Activated T-cell treated with anti-CD3 and anti-CD28 coated beads for 4 hours (primary cell): ENCODE data around the gene OR51M1.
"Not testable (repeated sequence)": the region's sequence is repeated elsewhere in the genome, so short reads cannot be mapped to it uniquely, and the experiment has no call there.

ENCODE experiments used
- DNase-seq: peaks from one replicate; pipeline ENCODE4 v3.0.0-alpha.2; 2020

OR51M1 gene, protein sequence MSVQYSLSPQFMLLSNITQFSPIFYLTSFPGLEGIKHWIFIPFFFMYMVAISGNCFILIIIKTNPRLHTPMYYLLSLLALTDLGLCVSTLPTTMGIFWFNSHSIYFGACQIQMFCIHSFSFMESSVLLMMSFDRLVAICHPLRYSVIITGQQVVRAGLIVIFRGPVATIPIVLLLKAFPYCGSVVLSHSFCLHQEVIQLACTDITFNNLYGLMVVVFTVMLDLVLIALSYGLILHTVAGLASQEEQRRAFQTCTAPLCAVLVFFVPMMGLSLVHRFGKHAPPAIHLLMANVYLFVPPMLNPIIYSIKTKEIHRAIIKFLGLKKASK

DNA sequence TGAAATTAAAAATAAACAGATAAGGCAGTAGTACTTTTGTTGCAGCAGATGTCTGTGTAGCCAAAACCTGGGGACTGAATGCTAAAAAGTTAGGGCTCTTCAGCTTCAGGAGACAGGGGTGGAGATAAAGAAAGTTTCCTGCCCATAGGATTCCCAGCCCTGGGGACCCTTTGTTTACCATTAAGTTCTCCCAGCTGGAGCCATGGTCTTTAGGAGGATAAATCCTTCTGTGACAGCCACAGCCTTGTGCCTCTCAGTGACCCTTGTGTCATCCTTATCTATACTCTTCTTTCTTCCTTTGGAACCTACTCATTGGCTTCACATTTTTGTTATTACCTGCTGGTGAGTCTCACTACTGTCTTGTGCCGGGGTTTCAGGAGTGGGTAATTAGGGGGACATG, at the start of gene OR51M1:
Gene OR51M1, plus strand, starts transcription at position 237 of the 400 bp plus-strand sequence. CDS start 5,587 bp downstream, outside the sequence.
- DNase-seq = no peak

DNA sequence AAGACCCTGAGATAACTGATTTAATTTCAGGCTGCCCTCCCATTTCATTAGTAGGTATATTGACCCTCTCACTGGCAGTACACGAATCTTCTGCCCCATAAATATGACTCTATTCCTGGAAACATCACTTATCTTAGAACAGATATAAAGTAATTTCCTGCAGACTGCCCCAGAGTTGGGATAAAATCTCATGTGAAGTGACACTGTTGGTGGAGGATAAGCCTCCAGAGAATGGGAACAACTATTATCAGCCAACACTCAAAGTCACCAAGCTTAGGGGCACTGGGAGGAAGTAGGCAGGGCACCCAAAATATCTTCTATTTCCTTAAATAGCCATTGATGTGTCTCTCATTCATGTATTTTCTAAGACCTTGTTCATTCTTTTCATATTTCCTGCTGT, 48.4 kb upstream of the OR51M1 start:
- DNase-seq = no peak

GRCh38 chr11:5336331-5336730, 47.3 kb upstream of the OR51M1 start:
- DNase-seq = no peak

- not testable (repeated sequence) for DNase-seq
Measured at GRCh38 chr11:5337253-5337652, 46.4 kb upstream of the OR51M1 start.

DNA sequence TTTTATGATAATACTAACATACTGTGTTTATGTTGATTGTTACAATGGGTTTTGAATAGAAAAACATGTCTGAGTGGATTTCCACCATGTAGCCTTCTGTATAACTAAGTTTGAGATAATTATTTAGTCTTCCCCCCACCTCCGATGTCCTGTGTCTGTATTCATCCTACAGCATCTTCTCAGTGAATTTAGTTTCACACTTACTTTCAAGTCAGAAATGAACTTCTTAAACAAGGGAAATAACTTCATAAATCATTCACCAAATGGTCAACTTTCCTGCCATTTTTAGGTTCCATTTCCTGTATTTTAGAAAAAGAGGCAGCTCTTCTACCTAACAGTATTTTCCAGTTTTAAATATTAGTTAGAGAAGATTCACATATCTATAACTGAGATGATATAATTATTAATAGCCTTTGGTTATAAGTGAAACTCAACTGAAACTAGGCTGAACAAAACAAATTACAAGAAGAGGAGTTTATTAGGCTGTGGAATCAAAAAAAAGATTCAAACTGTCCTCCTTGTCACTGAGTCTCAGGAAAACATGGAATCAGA, 43.8 kb upstream of the OR51M1 start:
- DNase-seq = no peak

DNA sequence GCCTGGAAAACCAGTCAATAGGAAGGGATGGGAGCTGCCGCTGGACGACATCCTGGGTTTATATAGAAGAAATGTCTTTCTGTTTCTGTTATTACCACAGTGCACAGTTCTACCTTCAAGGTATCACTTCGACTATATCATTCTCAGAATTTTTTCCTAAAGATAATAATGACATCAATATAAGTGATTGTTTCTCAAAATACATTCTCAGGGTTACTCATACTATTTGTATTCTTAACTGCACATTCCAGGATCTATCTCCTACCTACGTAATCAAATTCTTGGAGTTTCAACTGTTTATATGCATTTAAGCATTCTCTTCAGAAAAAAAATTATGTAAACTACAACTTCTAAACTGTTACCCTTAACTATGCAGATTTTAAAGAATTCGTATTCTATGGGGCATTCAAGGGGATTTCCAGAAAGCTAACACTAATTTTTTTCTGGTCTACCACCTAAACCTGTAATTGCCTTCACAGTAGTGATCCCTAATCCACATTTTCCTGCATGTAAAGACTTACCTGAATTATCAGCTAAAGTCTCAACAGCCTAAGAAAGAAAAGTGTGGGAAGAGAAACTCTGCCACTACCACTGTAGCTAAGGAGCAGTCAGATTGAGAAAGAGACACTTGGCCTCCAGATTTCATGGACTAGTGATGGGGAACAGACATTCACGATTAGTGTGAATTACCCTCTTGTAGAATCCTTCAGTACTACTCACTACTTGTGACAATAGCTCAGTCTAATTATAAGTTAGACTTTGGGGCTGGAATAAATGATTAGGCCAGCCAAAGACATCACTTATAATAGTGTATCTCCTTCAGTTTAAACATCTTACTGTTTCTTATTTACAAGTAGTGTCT, 39.9 kb upstream of the OR51M1 start, which contains the start of gene OR51B5:
Gene OR51B5, minus strand, starts transcription at position 51 of the 862 bp plus-strand sequence. Its CDS starts 0 bp downstream, at position 51.
- DNase-seq = no peak

- DNase-seq = no peak
Measured at GRCh38 chr11:5345831-5346230, 37.8 kb upstream of the OR51M1 start.

DNA sequence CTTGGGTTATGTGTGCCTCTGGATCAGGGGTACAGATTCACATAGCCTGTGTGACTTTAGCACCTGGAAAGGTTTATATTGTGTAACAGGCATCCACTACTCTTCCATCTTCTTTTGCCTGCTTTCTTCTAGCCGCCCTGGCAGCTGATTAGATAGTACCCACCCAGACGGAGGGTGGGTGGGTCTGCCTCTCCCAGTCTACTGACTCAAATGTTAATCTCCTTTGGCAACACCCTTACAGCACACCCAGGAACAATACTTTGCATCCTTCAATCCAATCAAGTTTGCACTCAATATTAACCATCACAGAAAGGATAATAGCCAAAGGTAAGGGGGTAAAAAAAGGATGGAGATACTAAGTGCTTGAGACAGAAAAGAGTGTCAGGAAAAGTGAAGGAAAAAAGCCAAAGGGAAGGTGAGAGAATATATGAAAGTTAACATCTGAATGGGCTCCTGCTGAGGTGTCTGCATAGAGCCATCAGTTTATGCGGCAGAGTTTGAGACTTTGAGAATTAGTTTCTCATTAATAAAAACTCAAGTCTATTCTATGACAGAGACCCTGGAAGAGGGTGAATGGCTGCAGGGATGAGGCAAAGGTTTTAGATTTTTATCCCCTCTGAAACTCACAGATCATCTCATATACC, 34.9 kb upstream of the OR51M1 start:
- DNase-seq = no peak

GRCh38 chr11:5349550-5349949, 34.1 kb upstream of the OR51M1 start:
- DNase-seq = no peak

DNA sequence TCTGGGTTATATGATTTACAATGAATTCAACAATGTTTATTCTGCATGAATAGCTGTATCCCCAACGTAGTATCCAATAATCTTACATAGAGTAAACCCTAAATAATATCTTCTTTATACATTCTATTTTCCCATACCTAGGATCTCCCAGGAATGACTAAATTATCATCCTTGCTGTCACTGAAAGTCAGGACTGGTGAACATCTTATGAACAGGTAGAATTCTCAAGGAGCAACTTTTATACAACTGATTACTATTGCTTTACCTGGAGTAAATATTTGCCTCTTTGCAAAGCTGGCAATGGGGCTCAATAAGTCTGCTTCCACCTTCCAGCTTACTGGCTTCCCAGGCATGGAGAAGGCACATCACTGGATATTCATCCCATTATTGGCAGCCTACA, 32.4 kb upstream of the OR51M1 start, which contains the start of gene OR51B6:
Gene OR51B6, plus strand, starts transcription at position 301 of the 400 bp plus-strand sequence. Its CDS starts 0 bp downstream, at position 301.
- DNase-seq = no peak

DNA sequence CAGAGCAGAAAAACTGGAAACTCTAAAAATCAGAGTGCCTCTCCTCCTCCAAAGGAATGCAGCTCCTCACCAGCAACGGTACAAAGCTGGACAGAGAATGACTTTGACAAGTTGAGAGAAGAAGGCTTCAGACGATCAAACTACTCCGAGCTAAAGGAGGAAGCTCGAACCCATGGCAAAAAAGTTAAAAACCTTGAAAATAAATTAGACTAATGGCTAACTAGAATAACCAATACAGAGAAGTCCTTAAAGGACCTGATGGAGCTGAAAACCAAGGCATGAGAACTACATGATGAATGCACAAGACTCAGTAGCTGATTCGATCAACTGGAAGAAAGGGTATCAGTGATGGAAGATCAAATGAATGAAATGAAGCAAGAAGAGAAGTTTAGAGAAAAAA, 27.6 kb upstream of the OR51M1 start:
- DNase-seq = not testable (repeated sequence)

- DNase-seq = no peak
Measured at GRCh38 chr11:5362017-5362625, 21.5 kb upstream of the OR51M1 start.

- no peak for DNase-seq
Measured at GRCh38 chr11:5363679-5364078, 19.9 kb upstream of the OR51M1 start.

DNA sequence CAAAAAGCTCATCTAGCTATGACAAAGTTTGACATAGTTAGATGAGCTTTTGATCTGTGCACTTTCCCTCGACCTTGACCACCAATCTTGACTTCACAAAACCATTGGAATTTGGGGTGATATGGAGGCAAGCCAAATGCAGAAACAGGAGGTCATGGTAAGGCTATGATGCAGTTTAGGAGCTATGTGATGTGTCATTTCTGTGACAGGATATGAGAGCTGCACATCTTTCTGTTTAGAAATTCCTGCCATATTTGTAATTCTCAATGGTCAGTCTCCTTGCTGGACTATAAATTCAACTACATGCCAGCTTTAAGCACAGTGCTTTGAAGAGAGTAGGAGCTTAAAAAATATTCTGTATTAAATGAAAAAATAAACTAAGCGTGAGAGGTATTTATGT, 19.4 kb upstream of the OR51M1 start:
- DNase-seq = no peak

DNA sequence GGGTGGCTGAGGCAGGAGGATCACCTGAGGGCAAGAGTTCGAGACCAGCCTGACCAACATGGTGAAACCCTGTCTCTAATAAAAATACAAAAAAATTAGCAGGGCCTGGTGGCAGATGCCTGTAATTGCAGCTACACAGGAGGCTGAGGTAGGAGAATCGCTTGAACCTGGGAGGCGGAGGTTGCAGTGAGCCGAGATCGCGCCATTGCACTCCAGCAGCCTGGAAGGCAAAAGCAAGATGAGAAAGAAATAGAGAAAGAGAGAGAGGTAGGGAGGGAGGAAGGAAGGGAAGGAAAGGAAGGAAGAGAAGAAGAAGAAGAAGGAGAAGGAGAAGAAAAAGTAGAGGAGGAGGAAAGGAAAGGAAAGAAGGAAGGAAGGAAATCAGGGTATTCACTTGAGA, 17.2 kb upstream of the OR51M1 start:
- DNase-seq = not testable (repeated sequence)

GRCh38 chr11:5366856-5367255, 16.8 kb upstream of the OR51M1 start:
- DNase-seq = no peak

DNA sequence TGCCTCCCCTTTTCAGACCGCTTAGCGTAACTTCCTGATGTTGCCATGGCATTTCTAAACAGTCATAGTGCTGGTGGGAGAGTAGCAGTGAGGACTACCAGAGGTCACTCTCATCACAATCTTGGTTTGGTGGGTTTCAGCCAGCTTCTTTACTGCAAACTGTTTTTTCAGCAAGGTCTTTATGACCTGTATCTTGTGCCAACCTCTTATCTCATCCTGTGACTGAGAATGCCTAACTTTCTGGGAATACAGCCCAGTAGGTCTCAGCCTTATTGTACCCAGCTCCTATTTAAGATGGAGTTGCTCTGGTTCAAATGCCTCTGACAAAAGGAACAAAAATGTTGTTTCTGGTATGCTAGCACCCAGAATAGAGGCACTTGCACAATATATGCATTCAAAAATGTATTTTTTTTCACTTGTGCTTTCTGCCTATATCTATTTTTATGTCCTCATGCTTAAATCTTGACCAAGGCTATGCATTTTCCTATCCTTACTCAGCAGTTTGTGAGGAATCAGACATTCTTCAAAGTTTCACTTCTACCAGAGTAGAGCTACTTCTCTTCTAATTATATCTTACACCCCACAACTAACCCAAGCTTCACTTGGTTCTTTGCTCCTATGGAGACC, 16.1 kb upstream of the OR51M1 start:
- no peak for DNase-seq

DNA sequence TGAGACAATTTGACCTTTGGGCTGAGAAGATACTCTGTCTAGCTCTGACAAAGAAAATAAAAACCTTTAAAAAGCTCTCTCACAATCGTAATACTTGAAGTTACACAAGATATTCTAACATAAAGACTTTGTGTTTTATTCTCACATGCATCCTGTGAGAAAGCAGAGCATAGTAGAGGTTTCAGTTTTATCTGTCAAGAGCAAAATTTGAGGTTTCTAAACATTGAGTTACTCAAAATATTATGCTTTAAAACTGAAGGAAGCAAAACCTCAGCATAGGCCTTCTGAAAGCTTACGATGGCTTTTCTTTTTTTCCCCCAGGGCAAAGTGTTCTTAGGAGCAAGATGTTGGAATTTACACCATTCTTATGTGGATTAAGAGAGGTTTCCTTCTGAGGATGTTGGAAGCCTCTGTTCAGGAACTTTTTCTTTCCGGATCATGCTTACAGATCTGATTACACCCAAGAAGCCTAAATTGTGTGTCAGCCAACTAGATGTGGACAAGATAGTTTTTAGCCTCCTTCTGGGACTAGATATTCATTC, 15.0 kb upstream of the OR51M1 start:
- no peak for DNase-seq

- no peak for DNase-seq
Measured at GRCh38 chr11:5369789-5370188, 13.8 kb upstream of the OR51M1 start.

DNA sequence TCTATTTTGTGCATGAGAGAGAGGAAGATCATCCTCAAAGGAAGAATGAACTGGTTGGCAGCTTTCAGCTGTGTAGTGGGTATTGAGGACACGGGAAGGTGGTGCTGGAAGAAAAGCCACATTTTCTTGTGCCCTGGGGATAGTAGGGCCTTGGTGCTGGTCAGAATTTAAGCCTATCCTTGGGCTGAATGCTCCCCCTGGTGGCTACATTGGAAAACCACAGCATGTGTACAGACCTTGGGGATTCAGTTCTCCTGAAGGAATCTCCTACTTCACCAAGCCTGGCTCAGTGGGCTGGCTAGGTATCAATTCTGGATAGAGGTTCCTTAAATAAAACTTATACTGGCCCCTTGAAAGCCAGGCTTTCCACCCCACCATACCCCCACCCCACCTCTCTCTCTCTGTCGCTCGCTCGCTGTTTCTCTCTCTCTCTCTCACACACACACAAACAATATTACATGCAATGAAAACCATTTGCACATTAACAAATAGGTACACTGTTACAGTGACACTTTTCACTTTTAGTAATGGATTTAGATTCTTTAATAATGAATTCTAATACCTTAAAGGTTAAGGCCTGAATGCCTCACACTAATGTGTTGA, 2.8 kb upstream of the OR51M1 start:
- DNase-seq = no peak

- DNase-seq = no peak
Measured at GRCh38 chr11:5384335-5384734, 723 bp downstream of the OR51M1 start.
